GOT3 (cell line): ENCODE results near the gene WFDC2.

ENCODE experiments used
- DNase-seq: peaks from one replicate; lab custom pipeline; 2025; ENCODE audit warnings: mixed read lengths; lab: John Stamatoyannopoulos, UW

Gene WFDC2

GRCh38 chr20:45497971-45498494 is 28.5 kb downstream of the WFDC2 start:
- DNase-seq, result no peak

GRCh38 chr20:45500022-45500421 is 30.5 kb downstream of the WFDC2 start:
- DNase-seq, result no peak

DNA sequence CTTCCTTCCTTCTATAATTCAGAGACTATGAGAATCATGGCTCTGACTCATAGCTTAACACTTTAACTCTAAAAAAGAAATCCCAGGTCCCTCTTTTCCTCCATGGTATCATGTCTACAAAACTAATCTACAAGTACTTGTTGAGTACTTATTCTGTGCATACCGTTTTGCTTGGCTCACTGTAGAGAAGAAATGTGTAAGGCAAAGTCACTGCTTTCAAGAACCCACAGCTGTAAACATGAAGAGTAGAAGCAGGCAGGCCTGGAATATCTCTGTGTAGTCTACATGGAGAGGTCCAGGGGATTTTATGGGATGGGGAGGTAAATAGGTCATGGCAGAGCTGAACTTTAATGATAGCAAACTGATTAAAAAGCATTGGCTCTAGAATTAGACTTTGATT is 32.0 kb downstream of the WFDC2 start:
- DNase-seq, result no peak

DNA sequence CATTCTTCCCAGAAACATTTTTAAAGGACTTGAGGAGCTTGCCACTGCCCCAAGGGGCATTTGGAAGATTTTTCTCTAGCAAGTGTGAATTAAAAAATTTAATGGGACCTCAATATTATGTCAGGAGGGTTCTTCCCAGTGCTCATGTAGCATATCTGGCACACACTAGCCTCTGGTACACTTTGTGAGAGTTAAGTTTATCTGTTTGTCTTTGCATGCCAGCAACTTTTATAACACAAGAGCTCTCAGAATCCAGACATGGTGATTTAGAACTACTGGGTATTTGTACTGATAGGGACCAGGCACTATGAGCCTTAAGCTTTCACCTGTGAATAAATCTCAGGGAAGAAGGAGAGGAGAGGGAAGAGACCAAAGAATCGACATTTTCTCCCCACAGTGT is 33.0 kb downstream of the WFDC2 start:
- DNase-seq, result no peak

DNA sequence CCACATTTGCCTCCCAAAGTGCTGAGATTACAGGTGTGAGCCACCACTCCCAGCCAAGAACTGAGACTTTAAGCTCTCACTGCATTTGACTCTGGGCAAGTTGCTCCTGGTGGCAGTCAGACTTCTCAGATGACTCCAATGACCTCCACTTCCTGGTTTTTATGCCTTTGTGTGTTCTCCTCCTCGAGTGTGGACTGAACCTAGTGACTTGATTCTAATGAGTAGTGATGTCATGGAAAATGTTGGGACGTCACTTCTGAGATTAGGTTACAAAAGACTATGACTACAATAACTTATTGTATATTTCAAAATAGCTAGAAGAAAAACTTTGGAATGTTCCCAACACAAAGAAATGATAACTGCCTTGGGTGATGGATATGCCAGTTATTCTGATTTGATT is 33.9 kb downstream of the WFDC2 start:
- DNase-seq, result no peak

DNA sequence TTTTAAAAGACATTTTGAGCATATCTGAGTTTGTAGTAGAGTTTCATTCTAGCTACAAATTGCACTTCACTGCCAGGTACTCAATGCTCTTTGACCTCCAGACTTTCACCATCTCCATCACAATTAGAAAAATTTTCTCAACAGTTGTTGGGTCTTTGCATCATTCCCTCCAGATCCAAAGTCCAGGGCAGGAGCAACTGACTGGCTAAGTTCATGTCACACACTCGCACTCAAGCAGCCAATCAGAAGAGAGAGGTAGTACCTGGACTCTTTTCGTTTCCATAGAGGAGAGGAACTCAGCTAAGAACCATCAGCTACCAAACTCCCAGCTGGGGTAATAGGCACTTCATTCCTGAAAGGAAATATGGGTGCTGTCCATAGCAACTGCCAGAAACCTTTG is 36.8 kb downstream of the WFDC2 start:
- no peak for DNase-seq

- no peak for DNase-seq
Observed at GRCh38 chr20:45507011-45507820, 37.7 kb downstream of the WFDC2 start.

- no peak for DNase-seq
Observed at GRCh38 chr20:45508068-45508886, 38.7 kb downstream of the WFDC2 start.

GRCh38 chr20:45509091-45509490 is 39.5 kb downstream of the WFDC2 start:
- DNase-seq, result no peak

DNA sequence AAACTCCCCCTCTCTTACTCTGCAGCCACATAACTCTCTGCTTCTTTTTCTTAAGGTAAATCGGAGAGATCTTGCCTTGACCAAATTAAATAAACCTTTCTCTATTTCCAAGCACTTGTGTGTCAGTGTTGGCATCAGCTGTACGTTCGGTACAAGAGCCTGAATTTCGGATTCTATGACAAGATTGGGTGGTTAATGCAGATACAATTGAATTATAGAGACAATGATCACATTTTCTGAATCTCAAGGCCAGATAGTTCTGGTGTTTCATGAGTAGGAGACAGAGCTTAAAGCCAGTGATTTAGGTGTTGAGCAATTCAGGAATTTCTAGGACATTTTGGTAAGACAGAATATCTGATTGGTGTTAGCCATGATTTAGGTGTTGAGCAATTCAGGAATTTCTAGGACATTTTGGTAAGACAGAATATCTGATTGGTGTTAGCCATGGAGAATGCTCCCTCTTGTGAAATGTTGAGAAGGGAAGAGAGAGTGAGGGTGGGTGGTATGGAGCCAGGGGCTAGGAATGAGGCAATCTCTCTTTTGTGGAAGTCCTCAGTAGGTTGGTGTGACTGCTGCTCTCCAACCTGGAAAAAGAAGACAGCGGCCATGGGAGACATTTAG is 40.8 kb downstream of the WFDC2 start:
- DNase-seq, result no peak

DNA sequence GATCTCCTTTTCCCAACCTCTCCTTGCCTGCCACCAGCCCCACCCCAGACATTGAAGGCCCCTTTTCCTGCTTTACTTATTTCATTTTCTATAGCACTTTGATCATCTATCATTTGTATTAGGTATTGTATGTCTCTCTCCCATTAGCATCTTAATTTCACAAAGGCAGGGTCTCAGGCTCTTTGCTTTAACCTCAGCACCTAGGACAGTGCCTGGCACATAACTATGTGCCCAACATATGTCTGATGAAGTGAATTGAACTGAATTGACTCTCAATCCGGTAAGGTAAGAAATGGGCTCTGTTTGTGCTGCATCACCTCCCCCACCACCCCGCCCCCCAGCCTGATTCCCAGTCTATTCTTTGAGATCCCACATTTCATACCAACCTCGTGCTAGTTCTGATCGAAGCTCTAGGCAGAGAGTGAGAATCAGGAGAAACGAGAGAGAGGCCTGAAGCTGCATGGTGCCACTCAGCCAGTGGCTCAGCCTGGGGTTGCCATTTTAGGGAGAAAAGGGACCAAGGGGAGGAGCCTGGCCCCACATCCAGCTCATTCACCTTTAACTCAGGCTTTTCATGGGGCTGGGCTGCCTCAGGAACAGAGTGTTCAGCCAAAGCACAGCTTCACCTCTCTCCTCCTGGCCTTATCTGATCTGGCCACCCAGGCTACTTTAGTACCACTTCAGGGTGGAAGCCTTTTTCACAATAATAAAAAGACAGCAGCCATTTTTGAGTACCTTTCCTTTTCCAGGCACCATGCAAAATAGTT is 45.8 kb downstream of the WFDC2 start, which contains the start of gene SPINT3:
SPINT3 (minus strand) TSS at position 476 of the 767 bp plus-strand sequence; CDS start at position 462, 14 bp downstream.
- no peak for DNase-seq

GRCh38 chr20:45518282-45518681 is 48.7 kb downstream of the WFDC2 start:
- no peak for DNase-seq

DNA sequence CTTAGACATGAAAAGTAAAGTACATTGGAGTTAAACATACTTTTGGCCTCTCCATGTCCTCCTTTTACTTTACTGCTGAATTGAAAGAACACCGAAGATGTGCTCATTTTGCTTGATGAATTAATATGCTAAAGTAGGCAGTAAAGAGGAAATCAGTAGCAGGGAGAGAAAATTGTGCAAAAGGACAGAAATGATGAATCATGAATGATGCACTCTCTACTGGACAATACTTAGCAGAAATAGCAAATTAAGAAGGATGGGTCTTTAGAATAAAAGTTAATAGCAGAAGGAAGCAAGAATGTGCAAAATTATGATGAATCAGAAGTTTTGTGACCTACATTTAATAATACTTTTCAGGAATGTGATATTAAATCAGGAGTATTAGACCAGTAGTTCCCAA is 54.3 kb downstream of the WFDC2 start:
- DNase-seq, result no peak

DNA sequence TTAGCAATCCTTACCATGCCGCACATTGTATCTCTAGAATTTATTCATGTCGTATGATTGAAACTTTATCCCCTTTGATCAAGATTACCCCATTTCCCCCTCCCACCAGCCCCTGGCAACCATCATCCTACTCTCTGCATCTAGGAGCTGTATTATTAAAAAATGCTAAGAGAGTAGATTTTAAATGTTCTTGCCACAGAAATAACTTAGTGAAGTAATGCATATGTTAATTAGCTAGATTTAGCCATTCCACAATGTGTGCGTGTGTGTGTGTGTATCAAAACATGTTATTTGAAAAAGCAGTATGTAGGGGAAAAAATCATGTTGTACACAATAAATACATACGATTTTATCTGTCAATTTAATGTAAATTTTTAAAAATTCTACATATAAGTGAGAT is 57.7 kb downstream of the WFDC2 start:
- DNase-seq, result no peak
